ENCODE measurements around the gene SASH3. TPM values are rescaled to one million over a fixed set of nuclear protein-coding genes. Genes with fewer than 3 reads are reported as not detected.

Gene SASH3
- total RNA-seq, 1 donor from 2014 or later: 1.5 TPM

DNA sequence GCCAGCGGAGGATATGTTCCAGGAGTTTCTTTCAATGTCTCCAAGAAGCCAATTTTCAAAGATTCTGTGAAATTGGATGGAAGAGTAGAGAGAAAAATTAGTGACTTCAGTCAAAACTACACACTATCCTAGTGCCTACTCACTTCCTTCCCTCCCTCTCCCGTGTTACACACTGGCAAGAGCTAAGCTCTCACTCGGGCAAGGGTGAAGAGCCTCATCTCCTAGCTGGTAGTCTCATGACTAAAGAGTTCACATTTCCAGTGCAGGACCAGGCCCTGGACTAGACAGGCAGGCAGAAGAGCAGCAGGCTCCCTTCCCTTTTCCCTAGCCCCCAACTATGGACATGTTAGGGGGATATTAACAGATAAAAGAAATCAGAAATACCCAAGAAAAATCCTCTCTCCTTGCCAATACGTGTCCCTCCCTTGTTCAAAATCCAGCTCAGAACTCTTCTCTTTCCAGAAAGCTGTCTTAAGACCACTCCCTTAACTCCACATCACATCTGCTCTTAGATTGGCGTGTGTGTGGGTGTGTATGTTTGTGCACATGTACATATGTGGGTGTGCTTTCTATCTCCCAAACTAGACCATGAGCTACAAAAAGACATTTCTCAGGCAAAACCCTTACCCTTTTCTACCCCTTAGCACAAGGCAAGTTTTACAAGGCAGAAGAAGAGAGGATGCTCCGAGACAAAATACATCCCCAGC, 34.1 kb downstream of the SASH3 start:
- DNase-seq: no peak

DNA sequence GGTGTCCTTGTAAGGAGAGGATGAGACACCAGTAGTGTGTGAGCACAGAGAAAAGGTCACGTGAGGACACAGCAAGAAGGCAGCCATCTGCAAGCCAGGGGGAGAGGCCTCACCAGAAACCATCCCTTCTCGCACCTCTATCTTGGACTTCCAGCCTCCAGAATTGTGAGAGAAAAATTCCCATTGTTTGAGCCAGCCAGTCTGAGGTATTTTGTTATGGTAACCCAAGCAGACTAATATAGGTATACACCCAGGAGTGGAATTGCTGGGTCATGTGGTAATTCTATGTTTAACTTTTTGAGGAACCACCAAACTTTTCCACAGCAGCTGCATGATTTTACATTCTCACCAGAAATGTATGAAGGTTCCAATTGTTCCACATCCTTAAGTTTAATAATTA, 38.4 kb downstream of the SASH3 start:
- no peak for DNase-seq

DNA sequence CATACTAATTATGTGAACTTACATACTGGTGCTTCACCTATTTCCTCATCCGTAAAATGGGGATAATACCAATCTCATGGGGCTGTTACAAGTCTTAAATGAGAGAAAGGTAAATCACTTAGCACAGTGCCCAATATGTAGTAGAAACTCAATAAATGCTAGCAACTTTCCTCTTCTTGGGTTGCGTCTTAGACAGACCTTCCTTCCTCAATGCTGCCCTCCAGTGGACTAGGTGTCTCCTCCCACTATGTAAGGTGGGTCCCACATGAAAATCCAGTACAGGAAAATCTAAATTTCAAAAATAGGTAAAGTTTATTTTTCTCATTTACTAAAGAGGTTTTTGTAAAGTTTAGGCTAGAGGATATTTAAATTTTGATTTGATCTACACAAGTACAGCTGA, 43.4 kb downstream of the SASH3 start:
- DNase-seq: peak; percentile 44

DNA sequence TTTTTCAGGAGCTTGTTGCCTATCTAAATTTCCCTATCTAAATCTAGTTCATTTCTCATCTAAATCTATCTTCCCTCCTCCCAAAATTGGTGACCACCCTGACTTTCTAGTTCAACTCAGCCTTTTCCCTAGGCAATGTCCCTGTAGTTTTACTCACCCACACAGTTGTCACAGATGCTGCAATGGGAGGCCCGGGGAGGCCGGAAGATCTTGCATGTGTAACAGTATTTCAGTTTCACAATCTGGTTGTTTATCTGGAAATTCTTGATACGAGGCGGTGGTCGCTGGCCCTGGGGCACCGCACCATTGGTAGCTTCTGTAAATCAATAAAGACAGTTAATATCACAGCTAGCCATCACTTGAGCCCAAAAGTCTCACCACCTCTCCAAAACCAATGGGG, 43.8 kb downstream of the SASH3 start:
- DNase-seq: no peak

DNA sequence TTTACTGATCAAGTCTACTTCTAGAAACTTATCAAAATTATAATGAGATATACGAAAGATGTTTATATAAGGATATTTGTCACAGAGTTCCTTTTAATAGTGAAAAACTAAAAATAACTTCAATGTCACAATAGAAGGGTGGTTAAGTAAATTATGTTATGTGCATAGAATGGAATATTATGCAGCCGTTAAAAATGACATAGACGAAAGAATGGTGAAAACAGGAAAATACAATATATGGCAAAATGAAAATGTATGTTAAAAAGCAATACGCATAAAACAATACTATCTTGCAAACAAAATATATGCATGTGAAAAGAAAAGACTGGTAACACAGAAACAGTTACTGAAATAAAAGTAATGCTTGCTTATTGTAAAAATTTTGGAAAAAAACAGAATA, 44.9 kb downstream of the SASH3 start:
- no peak for DNase-seq

DNA sequence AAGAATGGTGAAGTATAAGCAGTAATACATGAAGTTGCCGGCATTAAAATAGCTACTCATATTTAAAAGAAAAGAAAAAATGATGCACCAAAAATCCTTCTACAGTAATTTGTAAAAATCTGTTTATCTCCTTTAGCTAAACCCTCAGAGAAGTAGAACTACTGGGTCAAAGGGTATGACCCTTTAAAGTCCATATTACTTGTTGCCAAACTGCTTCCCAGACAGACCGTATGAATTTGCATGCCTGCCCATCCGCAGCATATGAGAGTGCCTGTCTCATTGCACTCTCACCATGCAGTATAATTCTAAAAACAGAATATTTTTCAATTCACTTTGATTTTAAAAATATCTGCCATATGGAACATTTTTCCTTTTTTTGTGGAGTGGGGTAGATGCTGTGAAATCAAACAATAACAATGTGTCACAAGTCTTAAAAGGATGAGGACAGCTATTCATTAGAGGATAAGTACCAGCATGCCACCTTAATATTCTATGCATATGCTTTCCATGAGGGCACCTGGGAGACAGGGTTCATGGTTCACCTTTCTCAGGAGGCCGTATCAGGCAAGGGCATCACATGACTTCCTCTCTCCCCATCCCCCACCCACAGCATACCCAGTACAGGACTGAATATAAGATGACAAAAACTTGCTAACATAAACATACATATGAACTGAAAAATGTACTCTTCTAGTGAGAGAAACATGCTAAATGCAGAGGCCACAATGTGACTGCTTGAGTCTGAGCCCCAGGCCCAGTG, 46.2 kb downstream of the SASH3 start:
- no peak for DNase-seq

DNA sequence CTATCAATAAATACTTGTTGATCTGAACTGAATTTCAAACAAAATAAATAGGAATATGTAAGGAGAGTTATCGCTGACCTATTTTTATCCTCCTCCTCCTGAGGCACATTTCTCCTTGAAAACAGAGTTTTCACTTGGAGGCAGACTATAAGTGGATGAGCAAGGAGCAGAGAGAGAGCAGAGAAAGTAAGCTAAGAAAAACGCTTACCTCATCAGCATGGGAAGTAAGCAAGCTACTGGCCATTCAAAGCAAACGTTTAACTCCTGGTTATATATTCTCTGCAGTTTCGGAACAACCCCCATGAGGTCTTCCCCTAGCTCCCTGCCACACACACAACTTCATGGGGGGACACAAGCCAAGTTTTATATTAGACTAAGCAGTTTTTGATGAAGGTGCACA, 50.7 kb downstream of the SASH3 start:
- no peak for DNase-seq

DNA sequence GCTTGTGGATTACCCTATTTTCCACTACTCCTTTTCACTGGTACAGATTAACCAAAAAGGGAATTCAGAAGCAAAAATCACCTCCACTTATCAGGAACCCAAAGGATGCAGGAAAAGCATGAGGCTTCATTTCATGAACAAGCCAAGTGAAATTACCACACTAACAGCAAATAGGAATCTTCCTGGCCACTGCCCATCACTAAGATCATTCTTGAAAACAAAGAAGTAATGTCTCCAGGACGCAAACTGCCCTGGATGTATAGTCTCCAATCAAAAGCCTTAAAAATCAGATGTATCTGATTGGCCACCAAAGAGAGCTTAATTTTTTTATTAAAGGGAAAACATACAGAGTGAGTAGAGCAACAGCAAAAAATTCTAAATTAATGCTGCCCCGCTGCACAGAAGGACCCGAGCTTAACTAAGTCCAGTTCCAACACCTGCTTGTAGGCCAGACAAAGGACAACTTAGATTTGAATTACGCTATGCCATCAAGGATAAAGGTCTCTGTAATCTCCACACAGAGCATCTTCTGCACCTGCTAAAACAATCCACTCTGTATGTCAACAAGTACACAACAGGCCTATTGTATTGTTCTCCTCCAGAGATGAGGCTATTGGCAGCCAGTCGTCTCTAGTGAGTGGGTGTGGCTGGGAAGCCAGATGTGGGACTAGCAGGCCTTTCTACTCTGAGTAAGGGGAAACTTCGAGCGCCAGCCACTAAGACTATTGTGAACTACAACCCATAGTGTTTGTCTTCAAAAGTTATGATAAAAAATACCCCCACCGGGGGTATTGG, 51.5 kb downstream of the SASH3 start:
- peak; percentile 76 for DNase-seq

DNA sequence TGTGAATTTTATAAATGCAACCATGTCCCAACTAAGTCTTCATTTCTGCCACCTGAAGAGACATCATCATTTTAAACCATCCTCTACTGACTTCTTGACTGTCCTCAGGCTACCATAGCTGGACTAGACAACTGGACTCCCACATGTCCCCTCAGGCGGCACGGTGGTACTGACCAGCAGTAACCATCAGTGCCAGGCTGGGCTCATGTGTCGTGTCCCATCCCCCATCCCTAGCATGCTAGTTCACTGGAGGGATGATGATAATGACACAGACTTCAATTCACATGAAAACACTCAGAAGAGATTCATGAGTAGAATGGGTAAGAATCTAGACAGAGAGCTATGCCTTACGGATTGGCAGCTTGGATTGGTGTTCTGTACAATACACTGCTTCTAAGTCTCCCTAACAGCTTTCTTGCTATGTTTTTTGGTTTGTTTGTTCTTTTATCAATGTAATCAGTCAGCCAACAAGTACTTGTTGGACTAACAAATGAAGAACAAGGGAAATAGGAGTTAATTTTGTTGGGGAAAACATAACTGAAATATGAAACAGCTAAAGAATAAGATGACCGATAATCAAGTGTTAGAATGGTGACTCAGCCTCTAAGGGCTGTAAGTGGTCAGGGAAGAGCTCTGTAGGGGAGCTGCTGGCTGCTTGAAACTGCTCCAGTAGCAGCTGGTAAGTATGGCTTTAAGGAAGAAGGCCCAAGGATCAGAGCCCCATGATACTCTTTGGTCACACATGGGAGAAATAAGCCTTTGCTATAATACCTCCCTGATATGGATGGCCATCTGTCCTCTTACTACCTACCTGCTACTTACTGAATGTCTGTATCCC, 53.6 kb downstream of the SASH3 start:
- DNase-seq: no peak

DNA sequence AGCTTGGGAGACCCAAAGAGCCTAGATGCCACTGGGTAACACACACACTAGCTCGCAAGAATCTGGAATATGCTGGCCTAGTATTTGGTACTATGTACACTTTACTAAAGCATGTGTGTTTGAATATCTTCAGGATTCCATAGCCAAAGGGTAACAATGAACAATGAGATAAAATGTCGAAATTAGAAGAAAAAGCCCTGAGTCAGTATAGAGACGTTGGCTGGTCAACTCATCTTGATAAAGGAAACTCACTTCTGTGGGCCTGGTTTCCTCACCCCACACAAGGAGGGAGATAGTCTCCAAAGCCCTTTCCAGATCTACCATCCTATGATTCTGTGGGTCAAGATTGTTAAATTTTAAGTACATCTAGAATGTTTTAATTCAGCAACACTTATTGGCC, 57.1 kb downstream of the SASH3 start:
- DNase-seq: no peak

DNA sequence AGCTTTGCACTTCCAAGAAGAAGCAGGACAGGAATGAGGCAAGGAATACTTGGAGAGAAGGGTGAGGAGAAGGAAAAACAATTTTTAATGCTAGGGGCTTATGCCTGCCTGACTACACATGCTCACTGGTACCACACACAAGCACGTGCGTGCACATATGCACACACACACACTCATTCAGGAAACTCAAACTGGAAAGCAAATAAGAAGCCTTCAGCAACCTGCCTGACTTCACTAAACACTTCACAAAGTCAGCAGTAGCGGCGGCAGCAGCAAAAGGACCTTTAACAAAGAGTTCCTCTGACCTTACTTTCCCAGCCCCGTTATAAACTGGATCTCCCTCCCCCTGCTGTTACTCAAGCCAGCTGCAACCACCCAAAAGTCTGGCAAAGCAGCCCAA, 60.6 kb downstream of the SASH3 start:
- DNase-seq: peak; percentile 15

DNA sequence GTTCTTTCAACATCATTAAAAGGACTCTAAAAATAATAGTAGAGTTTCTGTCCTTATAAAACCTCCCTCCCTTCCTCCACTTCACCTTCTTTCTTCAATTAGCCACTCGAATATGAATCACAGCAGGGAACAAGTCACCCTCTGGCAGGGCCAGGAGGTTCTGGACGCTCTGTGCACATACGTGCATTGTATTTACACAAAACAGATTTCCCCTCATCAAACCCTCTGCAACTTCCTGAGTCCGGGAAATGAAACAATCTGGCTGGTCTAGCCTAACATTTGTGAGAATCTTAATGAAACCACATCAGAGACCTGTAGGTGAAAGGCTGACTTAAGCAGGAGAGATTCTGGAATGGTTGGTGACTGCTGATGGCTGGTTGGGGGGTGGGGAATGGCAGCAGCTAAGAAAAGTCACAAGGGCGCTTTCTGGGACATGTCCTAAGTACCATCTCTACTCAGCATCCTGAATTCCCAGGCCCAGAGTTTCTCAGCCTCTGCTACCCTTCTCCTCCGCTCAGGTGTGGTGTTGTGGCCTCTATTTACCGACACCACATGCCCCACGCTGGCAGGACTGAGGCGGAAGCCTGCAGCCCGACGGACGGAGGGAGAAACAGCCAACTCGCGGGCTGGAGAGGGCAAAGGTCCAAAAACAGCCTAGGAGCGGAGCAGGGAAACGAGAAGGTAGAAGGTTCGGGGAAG, 62.9 kb downstream of the SASH3 start:
- peak; percentile 24 for DNase-seq

DNA sequence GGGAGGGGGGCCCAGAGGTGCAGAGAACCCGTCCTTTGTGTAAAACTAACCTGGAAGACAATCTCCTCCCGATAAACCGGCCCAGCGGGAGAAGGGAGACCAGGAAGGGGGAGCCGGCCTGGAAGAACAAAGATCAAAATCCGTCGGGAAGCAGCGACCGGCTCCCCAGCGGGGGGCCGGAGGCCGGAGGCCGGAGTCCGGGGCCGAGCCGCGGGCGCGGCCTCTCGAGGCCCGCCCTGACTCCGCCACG, 63.4 kb downstream of the SASH3 start:
- peak; percentile 13 for DNase-seq

DNA sequence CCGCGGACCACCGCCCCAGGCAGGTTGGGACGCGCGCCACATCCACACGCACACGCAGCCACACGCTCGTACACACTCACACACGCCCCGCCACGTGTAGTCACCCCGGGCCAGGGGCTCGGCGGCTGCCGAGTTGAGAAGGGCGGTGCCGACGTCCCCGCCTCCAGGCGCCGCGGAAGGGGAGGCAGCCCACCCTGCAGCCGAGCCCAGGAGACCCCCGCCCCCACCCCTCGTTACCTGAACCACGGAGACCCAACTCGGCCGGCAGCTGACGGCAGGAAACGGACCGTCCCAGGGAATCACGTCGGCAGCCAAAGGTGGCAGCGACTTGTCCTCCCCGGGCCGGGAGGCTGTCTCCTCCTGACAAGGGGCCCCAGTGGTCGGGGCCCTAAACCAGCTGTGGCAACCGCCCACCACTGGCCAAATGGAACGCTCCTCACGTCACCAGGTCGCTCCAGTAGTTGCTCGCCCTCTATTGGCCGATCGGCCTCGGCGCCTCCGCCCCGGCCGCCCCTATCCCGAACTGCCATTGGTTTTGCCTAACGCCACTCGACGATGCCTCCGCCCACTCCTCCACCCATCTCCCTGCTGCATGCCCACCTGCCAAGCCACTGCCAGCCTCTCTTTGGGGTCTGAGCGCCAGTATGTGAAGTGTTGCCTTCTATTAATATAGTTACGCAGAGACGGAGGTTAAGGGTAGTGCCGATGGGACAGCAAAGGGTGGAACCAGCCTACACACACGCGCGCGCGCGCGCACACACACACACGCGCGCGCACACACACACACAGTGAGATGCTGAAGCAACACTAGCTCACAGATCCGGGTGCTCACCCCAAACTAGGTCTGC, 63.9 kb downstream of the SASH3 start, which contains the start of gene ZDHHC9:
ZDHHC9 (minus strand) TSS at position 428 of the 848 bp plus-strand sequence. CDS start 1,941 bp downstream, outside the sequence.
- peak; percentile 94 for DNase-seq

Small RNAs within 50 kb of the gene (small RNA-seq; reads per million reads assigned to genes)
- gene RF00017 (ENCODE audit: low replicate concordance): not detected

Other genes starting within 250 kb of the SASH3 start
- gene OCRL, start 239.7 kb upstream of the SASH3 start, total RNA-seq: 13.7 TPM
- gene APLN, start 125.0 kb upstream of the SASH3 start, total RNA-seq: 6.9 TPM
- gene XPNPEP2, start 41.0 kb upstream of the SASH3 start, total RNA-seq: 0.72 TPM
- 15.0 TPM for gene ZDHHC9, start 63.9 kb downstream of the SASH3 start, total RNA-seq
- gene UTP14A, start 126.2 kb downstream of the SASH3 start, total RNA-seq: 21.0 TPM
- 6.6 TPM for gene BCORL1, start 202.7 kb downstream of the SASH3 start, total RNA-seq

Measured in tongue (tissue), 3 donors.